ENCODE measurements around the gene PALD1.

DNA sequence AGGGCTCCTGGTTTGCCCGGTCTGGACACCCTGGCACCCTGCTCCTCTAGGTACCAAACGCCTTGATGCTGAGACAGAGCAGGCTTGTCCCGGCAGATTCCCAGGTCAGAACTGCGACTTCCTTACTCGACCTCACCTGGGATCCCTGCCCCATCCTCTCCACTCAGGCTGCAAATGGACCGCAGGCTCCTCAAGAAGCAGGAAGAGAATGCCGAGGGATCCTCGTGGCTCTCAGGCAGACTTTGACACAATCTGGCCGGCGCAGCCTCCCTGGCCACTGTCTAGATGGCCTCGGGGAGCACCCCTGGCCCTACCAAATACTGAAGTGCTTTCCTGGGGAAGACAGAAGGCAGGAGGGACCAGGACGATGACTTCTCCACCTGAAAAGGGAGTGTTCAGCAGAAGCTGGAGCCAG, 36.7 kb upstream of the PALD1 start:
- TF ChIP-seq, protein P1, sequence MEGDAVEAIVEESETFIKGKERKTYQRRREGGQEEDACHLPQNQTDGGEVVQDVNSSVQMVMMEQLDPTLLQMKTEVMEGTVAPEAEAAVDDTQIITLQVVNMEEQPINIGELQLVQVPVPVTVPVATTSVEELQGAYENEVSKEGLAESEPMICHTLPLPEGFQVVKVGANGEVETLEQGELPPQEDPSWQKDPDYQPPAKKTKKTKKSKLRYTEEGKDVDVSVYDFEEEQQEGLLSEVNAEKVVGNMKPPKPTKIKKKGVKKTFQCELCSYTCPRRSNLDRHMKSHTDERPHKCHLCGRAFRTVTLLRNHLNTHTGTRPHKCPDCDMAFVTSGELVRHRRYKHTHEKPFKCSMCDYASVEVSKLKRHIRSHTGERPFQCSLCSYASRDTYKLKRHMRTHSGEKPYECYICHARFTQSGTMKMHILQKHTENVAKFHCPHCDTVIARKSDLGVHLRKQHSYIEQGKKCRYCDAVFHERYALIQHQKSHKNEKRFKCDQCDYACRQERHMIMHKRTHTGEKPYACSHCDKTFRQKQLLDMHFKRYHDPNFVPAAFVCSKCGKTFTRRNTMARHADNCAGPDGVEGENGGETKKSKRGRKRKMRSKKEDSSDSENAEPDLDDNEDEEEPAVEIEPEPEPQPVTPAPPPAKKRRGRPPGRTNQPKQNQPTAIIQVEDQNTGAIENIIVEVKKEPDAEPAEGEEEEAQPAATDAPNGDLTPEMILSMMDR (CRISPR knock-in tag; IDR thresholded peaks at IDR 0.05), result no peak
- TF ChIP-seq ZNF704 (CRISPR knock-in tag; IDR thresholded peaks at IDR 0.05; ENCODE audit: borderline replicate concordance), result no peak
- TF ChIP-seq TARDBP (CRISPR knock-in tag; IDR thresholded peaks at IDR 0.05), result no peak
- no peak for TF ChIP-seq POLR2A (IDR thresholded peaks at IDR 0.05; ENCODE audit: insufficient read depth in 1 of 2, low read depth in 2 of 2, low read length in 2 of 2)
- no peak for TF ChIP-seq EZH2 (conservative IDR thresholded peaks at IDR 0.05; ENCODE audit: low read depth, low read length)
- TF ChIP-seq, protein P2, sequence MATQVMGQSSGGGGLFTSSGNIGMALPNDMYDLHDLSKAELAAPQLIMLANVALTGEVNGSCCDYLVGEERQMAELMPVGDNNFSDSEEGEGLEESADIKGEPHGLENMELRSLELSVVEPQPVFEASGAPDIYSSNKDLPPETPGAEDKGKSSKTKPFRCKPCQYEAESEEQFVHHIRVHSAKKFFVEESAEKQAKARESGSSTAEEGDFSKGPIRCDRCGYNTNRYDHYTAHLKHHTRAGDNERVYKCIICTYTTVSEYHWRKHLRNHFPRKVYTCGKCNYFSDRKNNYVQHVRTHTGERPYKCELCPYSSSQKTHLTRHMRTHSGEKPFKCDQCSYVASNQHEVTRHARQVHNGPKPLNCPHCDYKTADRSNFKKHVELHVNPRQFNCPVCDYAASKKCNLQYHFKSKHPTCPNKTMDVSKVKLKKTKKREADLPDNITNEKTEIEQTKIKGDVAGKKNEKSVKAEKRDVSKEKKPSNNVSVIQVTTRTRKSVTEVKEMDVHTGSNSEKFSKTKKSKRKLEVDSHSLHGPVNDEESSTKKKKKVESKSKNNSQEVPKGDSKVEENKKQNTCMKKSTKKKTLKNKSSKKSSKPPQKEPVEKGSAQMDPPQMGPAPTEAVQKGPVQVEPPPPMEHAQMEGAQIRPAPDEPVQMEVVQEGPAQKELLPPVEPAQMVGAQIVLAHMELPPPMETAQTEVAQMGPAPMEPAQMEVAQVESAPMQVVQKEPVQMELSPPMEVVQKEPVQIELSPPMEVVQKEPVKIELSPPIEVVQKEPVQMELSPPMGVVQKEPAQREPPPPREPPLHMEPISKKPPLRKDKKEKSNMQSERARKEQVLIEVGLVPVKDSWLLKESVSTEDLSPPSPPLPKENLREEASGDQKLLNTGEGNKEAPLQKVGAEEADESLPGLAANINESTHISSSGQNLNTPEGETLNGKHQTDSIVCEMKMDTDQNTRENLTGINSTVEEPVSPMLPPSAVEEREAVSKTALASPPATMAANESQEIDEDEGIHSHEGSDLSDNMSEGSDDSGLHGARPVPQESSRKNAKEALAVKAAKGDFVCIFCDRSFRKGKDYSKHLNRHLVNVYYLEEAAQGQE (IDR thresholded peaks at IDR 0.05; ENCODE audit: borderline replicate concordance in 1 of 2, low read depth in 1 of 2, low read length in 2 of 2), result no peak
- TF ChIP-seq GABPA (IDR thresholded peaks at IDR 0.05; ENCODE audit: low read depth, low read length), result no peak
- no peak for TF ChIP-seq GABPA (CRISPR knock-in tag; IDR thresholded peaks at IDR 0.05; ENCODE audit: low read depth)
- TF ChIP-seq NFRKB (IDR thresholded peaks at IDR 0.05), result no peak

Data from HepG2 (cell line).